HG02870 (cell line): ENCODE results near the gene EMX1.

Experiments
- ATAC-seq: cut with Tn5 transposase; IDR thresholded peaks from one replicate; pipeline ENCODE4 v1.9.1; 2021; ENCODE audit warnings: mild to moderate bottlenecking, moderate library complexity; ENCODE audit not compliant: unreplicated experiment

Gene EMX1

DNA sequence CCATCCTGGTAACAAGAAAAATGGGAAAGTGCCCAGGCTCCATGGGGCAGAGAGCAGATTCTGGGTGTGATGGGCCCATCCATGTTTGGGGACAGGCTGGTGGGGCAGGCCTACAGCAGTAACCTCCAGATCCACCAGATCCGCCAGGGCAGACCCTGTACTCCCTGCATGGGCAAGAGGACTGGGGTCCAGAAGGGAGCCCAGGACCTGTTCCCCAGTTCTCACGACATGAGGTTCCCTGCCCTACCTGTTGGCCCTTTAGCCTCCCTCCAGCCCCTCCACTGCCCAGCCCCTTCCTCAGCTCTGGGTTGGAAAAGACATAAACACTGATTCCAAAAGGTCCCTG, 38.7 kb downstream of the EMX1 start:
- ATAC-seq = no peak

GRCh38 chr2:72956936-72957335, 39.6 kb downstream of the EMX1 start:
- no peak for ATAC-seq

DNA sequence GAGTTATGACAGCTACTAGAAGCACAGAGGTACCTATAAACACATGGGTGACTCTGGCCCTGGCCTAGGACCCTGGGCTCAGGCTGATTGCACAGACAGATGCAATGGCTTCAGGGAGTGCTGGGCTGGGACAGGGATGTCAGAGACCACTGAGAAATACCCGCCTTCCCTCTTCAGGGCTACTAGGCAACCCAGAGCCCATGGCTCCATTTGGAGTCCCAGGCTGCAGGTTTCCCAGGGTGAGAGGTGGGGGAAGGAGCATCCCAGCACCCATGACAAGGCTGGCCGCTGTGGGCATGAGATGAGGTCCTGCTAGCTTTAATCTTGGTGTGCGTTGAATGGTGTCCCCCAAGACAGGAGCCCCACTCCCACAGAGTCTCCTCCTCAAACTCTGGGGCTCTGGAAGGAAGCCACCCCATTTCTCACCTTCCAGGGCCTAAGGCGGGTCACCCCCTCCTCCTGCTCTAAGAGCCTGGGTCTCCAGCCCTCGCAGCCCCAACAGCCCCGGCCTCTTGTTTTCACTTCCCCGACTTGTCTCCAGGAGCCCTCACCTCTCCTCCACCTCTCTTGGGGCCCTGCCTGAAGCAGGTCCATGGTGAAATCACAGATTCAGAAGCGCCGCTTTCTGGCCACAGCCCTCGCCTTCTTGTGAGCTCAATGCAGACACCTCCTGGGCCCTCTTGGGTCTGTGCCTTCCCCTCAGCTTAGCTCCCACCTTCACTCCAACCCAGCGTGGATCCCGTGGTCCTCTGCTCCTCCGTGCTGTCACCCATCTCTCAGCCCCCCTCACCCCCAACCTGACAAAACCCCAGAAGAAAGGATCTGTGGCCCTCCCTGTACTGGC, 41.4 kb downstream of the EMX1 start:
- no peak for ATAC-seq

GRCh38 chr2:72959554-72959953, 42.2 kb downstream of the EMX1 start:
- no peak for ATAC-seq

DNA sequence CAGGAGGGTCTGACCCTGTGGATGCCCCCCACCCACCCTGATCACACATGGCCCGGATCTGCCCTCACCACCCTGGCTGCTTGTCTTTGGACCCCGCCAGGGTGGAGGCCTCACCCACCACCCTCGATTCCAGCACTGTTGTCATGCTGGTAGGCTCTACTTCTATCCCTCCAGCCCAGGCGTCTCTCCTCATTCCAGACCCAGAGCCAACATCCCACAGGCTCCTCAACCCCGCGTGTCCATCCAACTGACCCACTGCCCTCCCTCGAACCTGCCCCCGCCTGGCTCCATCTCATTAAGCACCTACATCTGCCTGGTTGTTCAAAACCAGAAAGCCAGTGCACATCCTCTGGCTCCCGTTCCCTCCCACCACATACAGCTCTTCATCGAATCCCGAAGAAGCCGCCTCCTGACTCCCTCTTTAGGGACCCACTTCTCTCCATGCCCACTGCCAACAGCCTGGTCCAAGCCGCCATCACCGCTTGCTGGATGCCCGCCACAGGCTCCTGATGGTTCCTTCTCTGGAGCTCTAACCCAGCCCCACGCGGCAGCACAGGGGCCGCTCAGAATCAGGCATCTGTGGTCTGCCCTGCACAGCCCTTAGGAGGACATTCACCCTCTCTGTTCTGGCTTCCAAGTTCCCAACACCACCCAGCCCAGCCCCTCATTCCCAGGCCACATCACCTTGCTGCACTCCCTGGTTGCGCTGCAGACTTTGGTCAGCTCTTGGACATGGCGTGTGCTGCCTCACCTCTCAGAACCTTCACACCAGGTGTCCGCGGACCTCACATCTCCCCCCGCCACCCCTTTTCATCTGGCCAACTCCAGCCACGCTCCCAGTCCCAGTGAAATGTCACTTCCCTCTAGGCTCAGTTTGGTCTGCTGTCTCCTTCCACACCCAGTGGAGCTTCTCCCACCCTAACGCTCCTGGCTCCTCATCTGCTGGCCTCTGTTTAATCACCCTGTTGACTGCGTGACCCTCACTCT, 43.0 kb downstream of the EMX1 start:
- no peak for ATAC-seq

- no peak for ATAC-seq
Measured at GRCh38 chr2:72961036-72961720, 43.9 kb downstream of the EMX1 start.

DNA sequence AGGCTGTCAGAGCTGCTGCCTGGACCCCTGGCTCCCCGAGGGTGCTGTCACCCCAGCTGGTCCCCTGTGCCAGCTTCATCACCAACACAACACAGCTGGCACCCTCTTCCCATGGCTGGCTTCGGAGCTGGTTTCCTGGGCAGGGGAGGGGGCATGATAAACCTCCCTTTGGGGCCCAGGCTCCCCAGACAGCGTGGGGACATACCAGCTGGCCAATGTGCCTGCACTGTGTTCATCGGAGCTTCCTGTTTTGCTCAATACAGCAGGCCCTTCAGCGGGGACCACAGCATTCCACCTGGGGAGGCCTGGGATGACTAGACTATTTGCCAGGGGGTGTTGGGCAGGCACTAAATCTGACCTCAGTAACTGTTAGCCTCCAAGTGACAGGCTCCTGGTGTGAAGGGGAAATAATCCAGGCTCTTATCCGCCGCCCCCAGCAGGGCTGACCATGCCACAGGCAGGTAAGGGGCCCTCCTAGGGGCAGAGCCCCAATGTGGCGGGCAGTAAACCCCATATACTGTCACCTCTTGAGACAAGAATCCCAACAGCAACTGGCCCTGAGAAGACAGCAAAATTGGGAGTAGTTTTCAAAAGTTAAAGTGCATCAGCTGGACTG, 44.6 kb downstream of the EMX1 start:
- ATAC-seq = no peak

GRCh38 chr2:72962911-72963310, 45.6 kb downstream of the EMX1 start:
- no peak for ATAC-seq

DNA sequence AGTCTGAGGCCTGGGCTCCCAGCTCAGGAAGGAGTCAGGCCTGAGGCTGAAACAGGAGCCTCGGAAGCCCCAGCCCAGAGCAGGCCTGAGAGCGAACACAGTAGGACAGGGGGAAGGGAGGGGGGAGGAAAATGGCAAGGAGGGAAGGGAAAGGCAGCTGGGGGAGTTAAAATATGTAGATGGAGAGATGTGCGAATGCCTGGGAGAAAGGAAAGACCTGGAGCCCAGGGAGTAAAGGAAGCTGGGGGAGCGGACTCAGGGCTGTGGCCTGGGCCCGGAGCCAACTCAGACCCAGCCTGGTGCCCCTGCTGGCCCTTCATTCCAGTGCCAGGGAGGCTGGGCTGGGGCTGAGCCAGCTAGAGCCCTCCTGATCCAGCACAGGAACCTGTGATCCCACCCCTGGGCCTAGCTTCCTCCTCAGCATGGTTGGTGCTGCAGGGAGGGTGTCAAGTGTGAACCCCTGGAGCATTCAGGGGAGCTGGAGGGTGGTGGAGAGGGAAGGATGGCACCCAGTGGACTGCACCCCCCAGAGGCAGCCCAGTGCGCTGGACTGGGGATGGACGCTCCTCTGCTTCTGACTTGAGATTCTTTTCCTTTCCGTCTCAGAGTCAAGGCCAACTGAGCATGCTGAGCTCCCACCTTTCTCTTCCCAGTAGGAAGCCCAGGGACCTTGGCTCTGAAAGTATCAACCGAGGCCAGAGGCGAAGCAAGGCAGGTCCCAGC, 46.3 kb downstream of the EMX1 start:
- no peak for ATAC-seq

GRCh38 chr2:72964146-72964525, 46.8 kb downstream of the EMX1 start:
- no peak for ATAC-seq

DNA sequence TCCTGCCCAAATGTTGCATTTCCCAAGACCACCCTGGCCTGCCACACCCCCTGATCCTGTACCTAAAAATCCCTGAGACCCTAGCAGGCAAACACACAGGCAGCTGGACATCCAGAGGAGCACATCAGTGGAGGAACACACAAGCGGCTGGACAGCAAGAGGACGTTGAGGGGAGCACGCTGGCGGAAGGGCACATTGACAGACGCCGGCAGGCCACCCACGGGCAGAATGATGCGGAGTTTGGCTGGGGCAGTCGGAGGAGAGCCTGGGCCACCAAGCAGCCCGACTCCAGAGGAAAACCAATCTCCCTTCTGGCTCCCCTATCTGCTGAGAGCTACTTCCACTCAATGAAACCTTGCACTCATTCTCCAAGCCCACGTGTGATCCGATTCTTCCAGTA, 47.7 kb downstream of the EMX1 start:
- ATAC-seq = no peak

- ATAC-seq = no peak
Measured at GRCh38 chr2:72965770-72966450, 48.6 kb downstream of the EMX1 start.

- ATAC-seq = no peak
Measured at GRCh38 chr2:72968286-72968685, 51.0 kb downstream of the EMX1 start.

- ATAC-seq = no peak
Measured at GRCh38 chr2:72969706-72970105, 52.4 kb downstream of the EMX1 start.

DNA sequence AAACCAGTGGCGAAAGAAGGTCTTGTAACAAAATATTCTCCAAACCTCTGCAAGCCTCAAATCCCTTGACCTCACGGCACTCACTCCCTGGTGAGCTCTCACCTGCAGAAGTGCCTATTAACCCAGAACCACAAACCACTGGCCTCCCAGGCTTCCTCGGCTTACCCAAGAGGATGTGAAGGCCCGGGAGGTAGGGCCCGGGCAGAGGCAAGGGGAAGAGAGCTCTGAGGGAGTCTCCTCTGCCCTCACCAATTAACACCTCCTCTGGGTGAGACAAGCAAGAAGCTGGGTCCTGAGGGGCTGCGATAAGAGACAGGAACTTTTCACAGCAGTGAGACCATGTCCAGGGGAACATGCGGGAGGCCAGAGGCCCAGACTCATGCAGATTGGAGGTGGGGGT, 53.7 kb downstream of the EMX1 start:
- ATAC-seq = no peak

- ATAC-seq = no peak
Measured at GRCh38 chr2:72972352-72973136, 55.2 kb downstream of the EMX1 start.

- no peak for ATAC-seq
Measured at GRCh38 chr2:72973137-72973535, 55.8 kb downstream of the EMX1 start.

DNA sequence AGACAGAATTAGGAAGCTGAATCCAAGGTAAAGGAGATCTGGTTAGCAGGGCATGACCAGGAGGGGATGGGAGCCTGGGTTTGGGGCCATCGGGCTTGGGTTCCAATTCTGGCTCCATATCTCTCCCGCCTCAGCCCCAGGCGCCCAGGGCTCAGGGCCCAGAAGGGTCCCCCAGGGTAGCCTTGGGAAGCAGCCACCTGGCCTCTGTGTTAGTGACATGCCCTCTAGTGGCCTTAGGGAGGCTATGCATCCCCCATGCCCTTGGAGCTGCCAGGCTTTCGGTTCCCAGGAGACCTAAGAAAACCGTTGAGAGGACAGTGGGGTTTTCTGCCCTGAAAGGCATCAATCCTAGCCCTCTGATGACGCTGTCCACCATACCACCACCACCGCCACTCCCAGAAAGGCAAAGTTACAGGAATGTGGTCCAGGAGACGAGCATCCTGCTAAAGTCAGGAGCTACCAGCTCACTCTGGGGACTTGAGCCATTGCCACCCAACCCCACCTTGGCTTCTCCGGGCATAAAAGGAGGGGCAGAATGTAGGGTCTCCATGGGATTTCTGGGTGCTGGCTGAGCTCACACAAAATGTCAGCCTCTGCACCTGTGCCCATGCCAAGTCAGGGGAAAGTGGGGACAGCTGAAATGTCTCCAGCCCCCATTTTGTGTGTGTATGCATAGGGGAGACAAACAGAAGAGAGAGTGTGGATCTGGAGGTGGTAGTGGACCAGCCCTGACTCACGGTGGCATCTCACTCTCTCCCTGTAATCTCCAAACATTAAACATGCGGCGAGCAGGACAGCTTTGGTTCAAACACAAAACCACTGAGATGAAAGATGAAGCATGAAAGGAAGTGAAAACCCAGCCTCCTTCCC, 56.5 kb downstream of the EMX1 start:
- peak; percentile 66 for ATAC-seq
